SH-SY5Y (cell line): ENCODE results near the gene PRR15L.
A peak's percentile ranks its signal among the peaks of the same experiment; 100 is the strongest.

Source experiments
- GATA2 ChIP-seq: IDR thresholded peaks from 2 replicates; pipeline ENCODE4 v1.6.1; 2011; ENCODE audit warnings: mild to moderate bottlenecking, low read depth, low read length
- GATA3 ChIP-seq: IDR thresholded peaks from 2 replicates; pipeline ENCODE4 v1.6.1; 2011; ENCODE audit warnings: low read depth, mild to moderate bottlenecking, low read length, moderate library complexity

PRR15L gene

GRCh38 chr17:47993964-47994363 is 36.3 kb upstream of the PRR15L start:
- TF ChIP-seq GATA3 = no peak

- TF ChIP-seq GATA2 (no peak), GATA3 (no peak)
Observed at GRCh38 chr17:47993031-47993564, 35.4 kb upstream of the PRR15L start.

GRCh38 chr17:47992216-47992615 is 34.5 kb upstream of the PRR15L start:
- TF ChIP-seq GATA2 (no peak), GATA3 (no peak)

- TF ChIP-seq GATA2 (no peak), GATA3 (no peak)
Observed at GRCh38 chr17:47990962-47991731, 33.5 kb upstream of the PRR15L start.

- TF ChIP-seq GATA2 (no peak), GATA3 (no peak)
Observed at GRCh38 chr17:47989700-47990099, 32.0 kb upstream of the PRR15L start.

- no peak for TF ChIP-seq GATA3
- no peak for TF ChIP-seq GATA2
Observed at GRCh38 chr17:47989159-47989558, 31.5 kb upstream of the PRR15L start.

GRCh38 chr17:47987240-47987835 is 29.7 kb upstream of the PRR15L start:
- TF ChIP-seq GATA3 (no peak), GATA2 (no peak)

GRCh38 chr17:47986520-47986919 is 28.8 kb upstream of the PRR15L start:
- TF ChIP-seq GATA2 = no peak
- TF ChIP-seq GATA3 = no peak

- no peak for TF ChIP-seq GATA3
Observed at GRCh38 chr17:47983492-47984223, 26.0 kb upstream of the PRR15L start.

GRCh38 chr17:47982645-47983390 is 25.1 kb upstream of the PRR15L start:
- TF ChIP-seq GATA3 = no peak
- TF ChIP-seq GATA2 = no peak

- TF ChIP-seq GATA3 = no peak; the same call in 1 of the 2 replicates
- peak; percentile 97 for TF ChIP-seq GATA2
Observed at GRCh38 chr17:47982091-47982617, 24.5 kb upstream of the PRR15L start.

- TF ChIP-seq GATA2 (no peak), GATA3 (no peak)
Observed at GRCh38 chr17:47981462-47981861, 23.8 kb upstream of the PRR15L start.

GRCh38 chr17:47980541-47980940 is 22.9 kb upstream of the PRR15L start:
- no peak for TF ChIP-seq GATA2

- TF ChIP-seq GATA2 = no peak
- TF ChIP-seq GATA3 = no peak
Observed at GRCh38 chr17:47978324-47978723, 20.6 kb upstream of the PRR15L start.

GRCh38 chr17:47975823-47976205 is 18.1 kb upstream of the PRR15L start:
- no peak for TF ChIP-seq GATA2
